ENCODE measurements around the gene RIGI.
"Not testable (repeated sequence)": the region's sequence is repeated elsewhere in the genome, so short reads cannot be mapped to it uniquely, and the experiment has no call there.

The RIGI gene

GRCh38 chr9:32526041-32526706 lies at the start of gene RIGI:
Gene RIGI (minus strand): TSS chr9:32526196. CDS start chr9:32526166, 30 bp downstream.
- peak; percentile 70 for DNase-seq (ENCODE audit: low read depth)

GRCh38 chr9:32574858-32575257 lies 48.9 kb upstream of the RIGI start:
- DNase-seq (ENCODE audit: low read depth): no peak

GRCh38 chr9:32573821-32574220 lies 47.8 kb upstream of the RIGI start:
- DNase-seq (ENCODE audit: low read depth): no peak

- peak; percentile 92 for DNase-seq (ENCODE audit: low read depth)
These were observed 47.0 kb upstream of the RIGI start, which contains the start of gene NDUFB6 for GRCh38 chr9:32572900-32573523. Gene NDUFB6 (minus strand): TSS chr9:32573159. CDS start chr9:32573060, 99 bp downstream.

GRCh38 chr9:32571969-32572899 lies 46.2 kb upstream of the RIGI start:
- peak; percentile 51 for DNase-seq (ENCODE audit: low read depth)

GRCh38 chr9:32570262-32570661 lies 44.3 kb upstream of the RIGI start:
- no peak for DNase-seq (ENCODE audit: low read depth)

- no peak for DNase-seq (ENCODE audit: low read depth)
These were observed 40.8 kb upstream of the RIGI start for GRCh38 chr9:32566770-32567169.

GRCh38 chr9:32565967-32566366 lies 40.0 kb upstream of the RIGI start:
- no peak for DNase-seq (ENCODE audit: low read depth)

GRCh38 chr9:32558408-32558934 lies 32.5 kb upstream of the RIGI start:
- no peak for DNase-seq (ENCODE audit: low read depth)

- no peak for DNase-seq (ENCODE audit: low read depth)
These were observed 28.6 kb upstream of the RIGI start for GRCh38 chr9:32554591-32554990.

GRCh38 chr9:32554107-32554506 lies 28.1 kb upstream of the RIGI start:
- DNase-seq (ENCODE audit: low read depth): no peak

- peak; percentile 83 for DNase-seq (ENCODE audit: low read depth)
These were observed 26.3 kb upstream of the RIGI start, which contains the start of the genes SMIM27 and TOPORS for GRCh38 chr9:32552172-32552872. Gene SMIM27 (plus strand): TSS chr9:32552327. CDS start chr9:32552435, 108 bp downstream. Gene TOPORS (minus strand): TSS chr9:32552586. CDS start chr9:32552436, 150 bp downstream.

- peak; percentile 11 for DNase-seq (ENCODE audit: low read depth)
These were observed 25.5 kb upstream of the RIGI start for GRCh38 chr9:32551276-32552051.

GRCh38 chr9:32550562-32551275 lies 24.7 kb upstream of the RIGI start:
- DNase-seq (ENCODE audit: low read depth): peak; percentile 91

- no peak for DNase-seq (ENCODE audit: low read depth)
These were observed 24.2 kb upstream of the RIGI start for GRCh38 chr9:32550150-32550561.

GRCh38 chr9:32548213-32548612 lies 22.2 kb upstream of the RIGI start:
- DNase-seq (ENCODE audit: low read depth): not testable (repeated sequence)

- no peak for DNase-seq (ENCODE audit: low read depth)
These were observed 19.9 kb upstream of the RIGI start for GRCh38 chr9:32545884-32546283.

GRCh38 chr9:32543047-32543446 lies 17.1 kb upstream of the RIGI start:
- DNase-seq (ENCODE audit: low read depth): no peak

GRCh38 chr9:32533816-32534215 lies 7.8 kb upstream of the RIGI start:
- DNase-seq (ENCODE audit: low read depth): no peak

- no peak for DNase-seq (ENCODE audit: low read depth)
These were observed 7.3 kb upstream of the RIGI start for GRCh38 chr9:32533336-32533735.
